ENCODE results near the gene RARS1.

The RARS1 gene

DNA sequence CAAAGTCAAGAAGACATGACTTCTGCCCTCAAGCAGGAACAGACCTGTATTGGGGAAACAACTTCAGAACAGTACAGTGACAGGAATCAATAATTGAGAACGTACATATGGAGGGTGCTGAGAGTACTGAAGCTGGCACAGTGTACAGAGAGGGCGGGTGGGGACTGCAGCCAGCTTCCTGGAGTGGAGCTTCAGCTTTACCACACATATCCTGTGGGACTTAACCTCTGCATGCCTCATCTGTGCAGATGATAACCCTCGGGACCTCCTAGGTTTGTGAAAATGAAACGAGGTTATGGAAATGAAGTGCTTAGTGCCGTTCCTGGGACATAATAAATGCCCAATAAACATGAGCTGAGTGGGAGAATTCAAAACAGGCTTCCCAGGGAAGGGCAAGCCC, 22.1 kb upstream of the RARS1 start:
- DNase-seq (ENCODE audit: low spot score) = no peak
- CTCF ChIA-PET = interaction anchor here (0.6 to 0.9 kb wide), 2 partner anchors 20 to 58 kb away, joined by 3 read pairs; no protein-coding TSS in a partner anchor
- TF ChIP-seq, protein P1, sequence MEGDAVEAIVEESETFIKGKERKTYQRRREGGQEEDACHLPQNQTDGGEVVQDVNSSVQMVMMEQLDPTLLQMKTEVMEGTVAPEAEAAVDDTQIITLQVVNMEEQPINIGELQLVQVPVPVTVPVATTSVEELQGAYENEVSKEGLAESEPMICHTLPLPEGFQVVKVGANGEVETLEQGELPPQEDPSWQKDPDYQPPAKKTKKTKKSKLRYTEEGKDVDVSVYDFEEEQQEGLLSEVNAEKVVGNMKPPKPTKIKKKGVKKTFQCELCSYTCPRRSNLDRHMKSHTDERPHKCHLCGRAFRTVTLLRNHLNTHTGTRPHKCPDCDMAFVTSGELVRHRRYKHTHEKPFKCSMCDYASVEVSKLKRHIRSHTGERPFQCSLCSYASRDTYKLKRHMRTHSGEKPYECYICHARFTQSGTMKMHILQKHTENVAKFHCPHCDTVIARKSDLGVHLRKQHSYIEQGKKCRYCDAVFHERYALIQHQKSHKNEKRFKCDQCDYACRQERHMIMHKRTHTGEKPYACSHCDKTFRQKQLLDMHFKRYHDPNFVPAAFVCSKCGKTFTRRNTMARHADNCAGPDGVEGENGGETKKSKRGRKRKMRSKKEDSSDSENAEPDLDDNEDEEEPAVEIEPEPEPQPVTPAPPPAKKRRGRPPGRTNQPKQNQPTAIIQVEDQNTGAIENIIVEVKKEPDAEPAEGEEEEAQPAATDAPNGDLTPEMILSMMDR (conservative IDR thresholded peaks at IDR 0.05; ENCODE audit: low read depth) = no peak
- POLR2A ChIA-PET (ENCODE audit: low non-redundant PET) = no interaction called here
- no peak overlapping the region for H3K27ac ChIP-seq

DNA sequence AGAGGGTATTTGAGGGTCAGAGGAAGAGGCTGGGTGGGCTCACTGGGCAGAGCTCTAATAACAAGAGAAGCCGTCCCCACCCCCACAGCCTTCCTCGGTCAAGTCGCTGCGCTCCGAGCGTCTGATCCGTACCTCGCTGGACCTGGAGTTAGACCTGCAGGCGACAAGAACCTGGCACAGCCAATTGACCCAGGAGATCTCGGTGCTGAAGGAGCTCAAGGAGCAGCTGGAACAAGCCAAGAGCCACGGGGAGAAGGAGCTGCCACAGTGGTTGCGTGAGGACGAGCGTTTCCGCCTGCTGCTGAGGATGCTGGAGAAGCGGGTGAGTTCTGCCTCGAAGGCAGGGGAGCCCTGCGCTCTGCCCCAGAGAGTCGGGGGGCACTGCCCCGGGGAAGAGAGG, 21.6 kb upstream of the RARS1 start:
- ChIA-PET CTCF (interaction anchor here (0.5 to 0.9 kb wide), 4 partner anchors 20 to 549 kb away, joined by 3 read pairs; no protein-coding TSS in a partner anchor), POLR2A (ENCODE audit: low non-redundant PET) (no interaction called here)
- TF ChIP-seq, protein P1 (conservative IDR thresholded peaks at IDR 0.05; ENCODE audit: low read depth) = no peak
- no peak for DNase-seq (ENCODE audit: low spot score)
- no peak overlapping the region for H3K27ac ChIP-seq

DNA sequence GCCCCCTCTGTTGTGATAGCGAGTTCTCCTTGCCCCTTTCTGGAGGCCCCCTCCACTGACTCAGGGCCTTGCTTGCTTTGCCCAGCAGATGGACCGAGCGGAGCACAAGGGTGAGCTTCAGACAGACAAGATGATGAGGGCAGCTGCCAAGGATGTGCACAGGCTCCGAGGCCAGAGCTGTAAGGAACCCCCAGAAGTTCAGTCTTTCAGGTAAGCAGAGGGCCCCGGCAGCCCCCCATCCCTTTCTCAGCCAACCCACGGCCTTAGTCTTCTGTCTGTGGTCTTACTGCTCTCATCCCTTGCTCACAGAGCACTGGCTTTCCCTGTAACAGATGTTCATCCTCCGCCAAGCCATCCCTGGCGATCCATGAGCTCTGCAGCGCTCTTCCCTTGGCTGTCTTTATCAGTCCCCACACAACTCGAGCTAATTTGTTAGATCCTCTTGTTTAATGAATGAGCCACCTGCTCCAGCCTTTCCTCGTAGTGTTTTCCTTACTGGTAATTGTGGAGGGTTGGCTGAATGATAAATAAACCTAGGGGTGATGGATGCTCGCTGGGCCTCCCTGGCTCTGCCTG, 18.4 kb upstream of the RARS1 start:
- no peak overlapping the region for H3K27ac ChIP-seq
- TF ChIP-seq, protein P1 (conservative IDR thresholded peaks at IDR 0.05; ENCODE audit: low read depth) = no peak
- POLR2A ChIA-PET (ENCODE audit: low non-redundant PET) = no interaction called here
- CTCF ChIA-PET = no interaction called here
- DNase-seq (ENCODE audit: low spot score) = no peak

DNA sequence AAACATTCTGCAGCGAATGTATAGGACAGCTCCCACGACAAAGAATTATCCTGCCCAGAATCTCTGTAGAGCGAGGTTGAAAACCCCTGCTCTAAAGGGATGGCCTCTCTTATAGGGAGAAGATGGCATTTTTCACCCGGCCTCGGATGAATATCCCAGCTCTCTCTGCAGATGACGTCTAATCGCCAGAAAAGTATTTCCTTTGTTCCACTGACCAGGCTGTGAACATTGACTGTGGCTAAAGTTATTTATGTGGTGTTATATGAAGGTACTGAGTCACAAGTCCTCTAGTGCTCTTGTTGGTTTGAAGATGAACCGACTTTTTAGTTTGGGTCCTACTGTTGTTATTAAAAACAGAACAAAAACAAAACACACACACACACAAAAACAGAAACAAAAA, 17.4 kb upstream of the RARS1 start:
- no peak for DNase-seq (ENCODE audit: low spot score)
- H3K27ac ChIP-seq = no peak overlapping the region
- CTCF ChIA-PET = interaction anchor here (0.6 kb wide), 1 partner anchor 333 kb away, joined by 3 read pairs; no protein-coding TSS in a partner anchor
- POLR2A ChIA-PET (ENCODE audit: low non-redundant PET) = no interaction called here
- TF ChIP-seq, protein P1 (conservative IDR thresholded peaks at IDR 0.05; ENCODE audit: low read depth) = no peak

DNA sequence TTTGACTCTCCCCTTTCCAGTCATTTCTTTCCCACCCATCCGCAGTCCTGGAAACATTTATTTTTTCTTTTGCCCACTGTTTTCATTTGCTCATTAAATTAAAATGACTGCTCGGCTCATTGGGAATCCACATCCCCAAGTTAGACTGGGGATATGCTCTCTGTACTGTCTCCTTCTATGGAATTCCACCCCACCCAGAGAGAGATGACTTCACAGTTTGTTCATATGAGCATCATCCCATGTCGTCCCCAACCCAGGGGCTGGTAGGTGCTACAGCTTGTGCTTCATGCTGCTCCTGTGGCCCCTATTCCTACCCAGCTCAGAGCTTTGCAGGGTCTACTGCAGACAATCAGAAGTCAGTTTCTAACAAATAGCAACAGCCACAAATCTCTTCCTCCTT, 16.5 kb upstream of the RARS1 start:
- TF ChIP-seq, protein P1 (conservative IDR thresholded peaks at IDR 0.05; ENCODE audit: low read depth) = no peak
- H3K27ac ChIP-seq = no peak overlapping the region
- CTCF ChIA-PET = no interaction called here
- no peak for DNase-seq (ENCODE audit: low spot score)
- POLR2A ChIA-PET (ENCODE audit: low non-redundant PET) = no interaction called here

DNA sequence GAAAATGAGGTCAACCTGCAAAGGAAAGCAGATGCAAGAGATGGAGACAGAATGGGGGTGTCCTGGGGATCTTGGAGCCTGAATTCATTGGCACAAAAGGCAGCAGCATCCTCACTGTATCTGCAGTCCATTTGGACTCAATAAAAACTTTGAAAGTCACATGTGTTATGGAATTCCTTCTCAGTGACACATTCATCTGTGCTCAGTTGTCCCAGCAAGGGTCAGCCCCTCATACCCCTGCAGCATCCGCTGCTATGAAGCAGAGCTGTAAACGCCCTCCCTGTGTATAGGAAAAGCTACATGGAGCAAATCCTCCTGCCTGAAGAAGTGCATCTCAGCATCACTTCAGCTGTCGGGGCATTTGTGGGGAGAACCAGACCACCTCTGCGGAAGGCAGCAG, 14.5 kb upstream of the RARS1 start:
- no peak for DNase-seq (ENCODE audit: low spot score)
- POLR2A ChIA-PET (ENCODE audit: low non-redundant PET) = no interaction called here

More for the DNA sequence above, 14.5 kb upstream of the RARS1 start:
- no peak overlapping the region; the same call in 1 of the 2 replicates for H3K27ac ChIP-seq
- TF ChIP-seq, protein P1 (conservative IDR thresholded peaks at IDR 0.05; ENCODE audit: low read depth) = no peak
- CTCF ChIA-PET = interaction anchor here (0.6 to 1.6 kb wide), 7 partner anchors 10 to 203 kb away, joined by 3 to 5 read pairs (median 3); no protein-coding TSS in a partner anchor
